HepG2 (cell line): ENCODE measurements around the gene NAGA. TPM values are rescaled to one million over a fixed set of nuclear protein-coding genes. Genes with fewer than 3 reads are reported as not detected.

Experiments used
- GATA4 ChIP-seq: sonication (generic); IDR thresholded peaks from 2 replicates; pipeline ENCODE4 v1.6.1; 2016; ENCODE audit warnings: antibody characterized with exemption, low read depth, borderline replicate concordance
- HDAC2 ChIP-seq: sonication (generic); formaldehyde crosslinking; IDR thresholded peaks from 2 replicates; pipeline ENCODE4 v1.4.0; 2020; ENCODE audit warnings: missing genetic modification reagents
- HES4 ChIP-seq: sonication (generic); formaldehyde crosslinking; IDR thresholded peaks from 2 replicates; pipeline ENCODE4 v1.9.0; 2021; ENCODE audit warnings: mild to moderate bottlenecking, missing genetic modification reagents, borderline replicate concordance
- MTA1 ChIP-seq: sonication (generic); formaldehyde crosslinking; IDR thresholded peaks from 2 replicates; pipeline ENCODE4 v1.4.0; 2020; ENCODE audit warnings: missing genetic modification reagents, mild to moderate bottlenecking, borderline replicate concordance
- MZF1 ChIP-seq: sonication (generic); formaldehyde crosslinking; IDR thresholded peaks from 2 replicates; pipeline ENCODE4 v1.8.1; 2023; ENCODE audit warnings: mild to moderate bottlenecking, missing genetic modification reagents, borderline replicate concordance
- PAF1 ChIP-seq: IDR thresholded peaks from 2 replicates; pipeline ENCODE4 v1.6.1; 2016; ENCODE audit warnings: missing genetic modification reagents, missing compliant biosample characterization
- PCBP1 ChIP-seq: fragments of 200-400 bp; formaldehyde crosslinking; IDR thresholded peaks from 2 replicates; pipeline ENCODE4 v1.6.1; 2017; ENCODE audit warnings: mild to moderate bottlenecking, low read depth, low read length, borderline replicate concordance
- RCOR2 ChIP-seq: IDR thresholded peaks from 2 replicates; pipeline ENCODE4 v1.6.1; 2016; ENCODE audit warnings: missing biosample characterization, missing genetic modification reagents
- RFXAP ChIP-seq: sonication (generic); formaldehyde crosslinking; IDR thresholded peaks from 2 replicates; pipeline ENCODE4 v1.4.0; 2020; ENCODE audit warnings: missing genetic modification reagents, borderline replicate concordance
- ZNF766 ChIP-seq: sonication (generic); formaldehyde crosslinking; IDR thresholded peaks from 2 replicates; pipeline ENCODE4 v1.5.0; 2020; ENCODE audit warnings: missing genetic modification reagents, borderline replicate concordance
- ZSCAN9 ChIP-seq: IDR thresholded peaks from 2 replicates; pipeline ENCODE4 v1.6.1; 2016; ENCODE audit warnings: borderline replicate concordance
- polyA plus RNA-seq, 8 experiments: library from polyadenylated mRNA; depleted of rRNA in 3 of 8; stranded (reverse) in 7 of 8; unstranded in 1 of 8; fragments of >200 nt; fragmentation: Illumina TruSeq in 4 of 8; extraction: Trizol in 4 of 8; gene quantifications; 2 replicates each; pipeline versions ENCODE4 v1.2.1 to v1.2.3, GENCODE V29; 2011 to 2016; ENCODE audit warnings: low read depth in 4 of 8, missing spikeins in 1 of 8, mixed read lengths in 1 of 8; ENCODE audit not compliant: insufficient read depth in 1 of 8
- total RNA-seq, 5 experiments: library from RNA; depleted of rRNA; stranded (reverse); fragments of >200 nt; fragmentation: Illumina TruSeq; extraction: Trizol; gene quantifications; 2 replicates each; pipeline ENCODE4 v1.2.3, GENCODE V29; 2016; ENCODE audit warnings: low read depth in 1 of 5
- TF ChIP-seq, protein P1 (sequence below): sonication (generic); formaldehyde crosslinking; IDR thresholded peaks from 2 replicates; pipeline ENCODE4 v1.4.0; 2020; ENCODE audit warnings: missing genetic modification reagents, borderline replicate concordance
- TF ChIP-seq, protein P2 (sequence below): sonication (generic); formaldehyde crosslinking; IDR thresholded peaks from 2 replicates; pipeline ENCODE4 v1.5.0; 2020; ENCODE audit warnings: missing genetic modification reagents
- TF ChIP-seq, protein P3 (sequence below): sonication (generic); formaldehyde crosslinking; IDR thresholded peaks from 2 replicates; pipeline ENCODE4 v1.4.0; 2020; ENCODE audit warnings: missing genetic modification reagents

NAGA gene
- total and polyA plus RNA-seq, 2 of the 13 experiments (the other 11 are each of a cell fraction or from before 2014, with no cell fraction given) = 15.1 to 23.4 TPM

DNA sequence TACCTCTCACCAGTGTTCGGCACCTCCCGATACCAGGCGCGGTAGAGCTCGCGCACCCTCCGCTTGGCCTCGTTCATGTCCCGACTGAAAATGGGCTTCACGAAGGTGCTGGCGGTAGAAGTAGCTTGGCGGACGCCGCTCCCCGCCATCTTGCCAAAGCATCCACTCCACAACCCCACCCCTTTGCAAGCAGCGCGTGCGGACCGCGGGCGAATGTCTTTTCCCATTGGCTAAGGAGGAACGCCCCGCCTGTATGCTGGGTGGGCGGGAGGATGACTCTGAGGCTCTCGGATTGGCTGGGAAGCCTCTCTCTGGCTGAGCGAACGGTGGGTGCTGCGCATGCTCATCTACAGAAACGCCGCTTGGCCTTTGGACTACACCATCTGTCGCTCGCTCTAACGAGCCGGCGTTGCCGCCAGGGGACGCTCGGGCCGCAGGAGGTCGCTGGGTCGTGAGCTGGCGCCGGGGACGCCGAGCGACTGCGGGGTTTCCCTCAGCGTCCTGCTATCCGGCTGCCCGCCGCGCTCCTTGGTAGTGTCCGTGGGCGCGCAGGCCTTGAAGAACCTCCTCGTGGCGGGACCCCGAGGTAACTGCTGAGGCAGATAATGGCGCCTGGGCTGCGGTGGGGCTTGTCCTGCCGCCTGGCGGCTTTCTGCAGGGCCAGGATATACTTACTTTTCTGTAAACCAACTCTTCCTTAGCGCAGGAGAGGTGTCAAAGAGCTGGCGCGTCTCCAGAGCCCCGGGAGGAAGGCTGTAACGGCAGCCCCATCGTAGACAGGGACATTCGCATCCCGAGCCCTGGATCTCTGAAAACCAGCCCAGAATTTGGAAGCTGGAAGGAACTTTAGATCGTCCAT is 20.2 kb upstream of the NAGA start, which contains the start of gene NDUFA6 (continued):
- TF ChIP-seq, protein P1, sequence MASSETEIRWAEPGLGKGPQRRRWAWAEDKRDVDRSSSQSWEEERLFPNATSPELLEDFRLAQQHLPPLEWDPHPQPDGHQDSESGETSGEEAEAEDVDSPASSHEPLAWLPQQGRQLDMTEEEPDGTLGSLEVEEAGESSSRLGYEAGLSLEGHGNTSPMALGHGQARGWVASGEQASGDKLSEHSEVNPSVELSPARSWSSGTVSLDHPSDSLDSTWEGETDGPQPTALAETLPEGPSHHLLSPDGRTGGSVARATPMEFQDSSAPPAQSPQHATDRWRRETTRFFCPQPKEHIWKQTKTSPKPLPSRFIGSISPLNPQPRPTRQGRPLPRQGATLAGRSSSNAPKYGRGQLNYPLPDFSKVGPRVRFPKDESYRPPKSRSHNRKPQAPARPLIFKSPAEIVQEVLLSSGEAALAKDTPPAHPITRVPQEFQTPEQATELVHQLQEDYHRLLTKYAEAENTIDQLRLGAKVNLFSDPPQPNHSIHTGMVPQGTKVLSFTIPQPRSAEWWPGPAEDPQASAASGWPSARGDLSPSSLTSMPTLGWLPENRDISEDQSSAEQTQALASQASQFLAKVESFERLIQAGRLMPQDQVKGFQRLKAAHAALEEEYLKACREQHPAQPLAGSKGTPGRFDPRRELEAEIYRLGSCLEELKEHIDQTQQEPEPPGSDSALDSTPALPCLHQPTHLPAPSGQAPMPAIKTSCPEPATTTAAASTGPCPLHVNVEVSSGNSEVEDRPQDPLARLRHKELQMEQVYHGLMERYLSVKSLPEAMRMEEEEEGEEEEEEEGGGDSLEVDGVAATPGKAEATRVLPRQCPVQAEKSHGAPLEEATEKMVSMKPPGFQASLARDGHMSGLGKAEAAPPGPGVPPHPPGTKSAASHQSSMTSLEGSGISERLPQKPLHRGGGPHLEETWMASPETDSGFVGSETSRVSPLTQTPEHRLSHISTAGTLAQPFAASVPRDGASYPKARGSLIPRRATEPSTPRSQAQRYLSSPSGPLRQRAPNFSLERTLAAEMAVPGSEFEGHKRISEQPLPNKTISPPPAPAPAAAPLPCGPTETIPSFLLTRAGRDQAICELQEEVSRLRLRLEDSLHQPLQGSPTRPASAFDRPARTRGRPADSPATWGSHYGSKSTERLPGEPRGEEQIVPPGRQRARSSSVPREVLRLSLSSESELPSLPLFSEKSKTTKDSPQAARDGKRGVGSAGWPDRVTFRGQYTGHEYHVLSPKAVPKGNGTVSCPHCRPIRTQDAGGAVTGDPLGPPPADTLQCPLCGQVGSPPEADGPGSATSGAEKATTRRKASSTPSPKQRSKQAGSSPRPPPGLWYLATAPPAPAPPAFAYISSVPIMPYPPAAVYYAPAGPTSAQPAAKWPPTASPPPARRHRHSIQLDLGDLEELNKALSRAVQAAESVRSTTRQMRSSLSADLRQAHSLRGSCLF (CRISPR knock-in tag) = no peak
- peak; percentile 50 for TF ChIP-seq ZSCAN9 (CRISPR knock-in tag)
- no peak; the same call in 1 of the 2 replicates for TF ChIP-seq PCBP1
- 0 out of 2 replicates have a peak, but pooled peaks have one; percentile 29 for TF ChIP-seq HES4 (CRISPR knock-in tag)
- TF ChIP-seq ZNF766 (CRISPR knock-in tag) = peak; percentile 25; the same call in 1 of the 2 replicates
- no peak for TF ChIP-seq RCOR2 (CRISPR knock-in tag)
- TF ChIP-seq, protein P2, sequence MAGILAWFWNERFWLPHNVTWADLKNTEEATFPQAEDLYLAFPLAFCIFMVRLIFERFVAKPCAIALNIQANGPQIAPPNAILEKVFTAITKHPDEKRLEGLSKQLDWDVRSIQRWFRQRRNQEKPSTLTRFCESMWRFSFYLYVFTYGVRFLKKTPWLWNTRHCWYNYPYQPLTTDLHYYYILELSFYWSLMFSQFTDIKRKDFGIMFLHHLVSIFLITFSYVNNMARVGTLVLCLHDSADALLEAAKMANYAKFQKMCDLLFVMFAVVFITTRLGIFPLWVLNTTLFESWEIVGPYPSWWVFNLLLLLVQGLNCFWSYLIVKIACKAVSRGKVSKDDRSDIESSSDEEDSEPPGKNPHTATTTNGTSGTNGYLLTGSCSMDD (CRISPR knock-in tag) = no peak
- TF ChIP-seq, protein P3, sequence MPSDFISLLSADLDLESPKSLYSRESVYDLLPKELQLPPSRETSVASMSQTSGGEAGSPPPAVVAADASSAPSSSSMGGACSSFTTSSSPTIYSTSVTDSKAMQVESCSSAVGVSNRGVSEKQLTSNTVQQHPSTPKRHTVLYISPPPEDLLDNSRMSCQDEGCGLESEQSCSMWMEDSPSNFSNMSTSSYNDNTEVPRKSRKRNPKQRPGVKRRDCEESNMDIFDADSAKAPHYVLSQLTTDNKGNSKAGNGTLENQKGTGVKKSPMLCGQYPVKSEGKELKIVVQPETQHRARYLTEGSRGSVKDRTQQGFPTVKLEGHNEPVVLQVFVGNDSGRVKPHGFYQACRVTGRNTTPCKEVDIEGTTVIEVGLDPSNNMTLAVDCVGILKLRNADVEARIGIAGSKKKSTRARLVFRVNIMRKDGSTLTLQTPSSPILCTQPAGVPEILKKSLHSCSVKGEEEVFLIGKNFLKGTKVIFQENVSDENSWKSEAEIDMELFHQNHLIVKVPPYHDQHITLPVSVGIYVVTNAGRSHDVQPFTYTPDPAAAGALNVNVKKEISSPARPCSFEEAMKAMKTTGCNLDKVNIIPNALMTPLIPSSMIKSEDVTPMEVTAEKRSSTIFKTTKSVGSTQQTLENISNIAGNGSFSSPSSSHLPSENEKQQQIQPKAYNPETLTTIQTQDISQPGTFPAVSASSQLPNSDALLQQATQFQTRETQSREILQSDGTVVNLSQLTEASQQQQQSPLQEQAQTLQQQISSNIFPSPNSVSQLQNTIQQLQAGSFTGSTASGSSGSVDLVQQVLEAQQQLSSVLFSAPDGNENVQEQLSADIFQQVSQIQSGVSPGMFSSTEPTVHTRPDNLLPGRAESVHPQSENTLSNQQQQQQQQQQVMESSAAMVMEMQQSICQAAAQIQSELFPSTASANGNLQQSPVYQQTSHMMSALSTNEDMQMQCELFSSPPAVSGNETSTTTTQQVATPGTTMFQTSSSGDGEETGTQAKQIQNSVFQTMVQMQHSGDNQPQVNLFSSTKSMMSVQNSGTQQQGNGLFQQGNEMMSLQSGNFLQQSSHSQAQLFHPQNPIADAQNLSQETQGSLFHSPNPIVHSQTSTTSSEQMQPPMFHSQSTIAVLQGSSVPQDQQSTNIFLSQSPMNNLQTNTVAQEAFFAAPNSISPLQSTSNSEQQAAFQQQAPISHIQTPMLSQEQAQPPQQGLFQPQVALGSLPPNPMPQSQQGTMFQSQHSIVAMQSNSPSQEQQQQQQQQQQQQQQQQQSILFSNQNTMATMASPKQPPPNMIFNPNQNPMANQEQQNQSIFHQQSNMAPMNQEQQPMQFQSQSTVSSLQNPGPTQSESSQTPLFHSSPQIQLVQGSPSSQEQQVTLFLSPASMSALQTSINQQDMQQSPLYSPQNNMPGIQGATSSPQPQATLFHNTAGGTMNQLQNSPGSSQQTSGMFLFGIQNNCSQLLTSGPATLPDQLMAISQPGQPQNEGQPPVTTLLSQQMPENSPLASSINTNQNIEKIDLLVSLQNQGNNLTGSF (CRISPR knock-in tag) = peak; percentile 69; the same call in 1 of the 2 replicates
- peak; percentile 81 for TF ChIP-seq HDAC2 (CRISPR knock-in tag)
- peak; percentile 60 for TF ChIP-seq MTA1 (CRISPR knock-in tag)
- TF ChIP-seq PAF1 (CRISPR knock-in tag) = no peak
- TF ChIP-seq GATA4 = peak; percentile 62; the same call in 1 of the 2 replicates
- peak; percentile 81 for TF ChIP-seq RFXAP (CRISPR knock-in tag)
- TF ChIP-seq MZF1 (CRISPR knock-in tag) = peak; percentile 66; the same call in 1 of the 2 replicates
